Measurements from ENCODE around the gene TRIM63.
A peak's percentile ranks its signal among the peaks of the same experiment; 100 is the strongest.

The TRIM63 gene

DNA sequence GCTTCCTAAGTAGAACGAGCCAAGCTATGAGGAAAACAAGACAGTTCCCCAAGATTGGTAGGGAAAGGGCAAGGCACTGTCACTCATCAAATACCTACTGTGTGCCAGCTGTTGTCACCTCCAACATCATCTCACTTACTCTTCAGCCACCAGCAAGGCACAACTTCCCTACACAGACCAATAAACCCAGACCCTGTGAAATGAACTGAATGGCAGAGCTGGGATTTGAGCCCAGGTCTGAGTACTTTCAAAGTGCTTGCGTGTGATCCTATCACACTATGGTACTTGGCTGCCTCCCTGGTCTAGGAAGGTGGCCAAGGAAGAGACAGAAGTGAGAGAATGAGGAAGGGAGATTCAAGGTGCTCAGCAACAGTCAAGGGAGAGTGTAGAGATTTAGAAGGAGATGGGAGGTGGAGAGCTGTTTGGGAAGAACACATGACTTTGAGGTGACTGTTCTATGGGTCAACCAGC, 16.7 kb upstream of the TRIM63 start:
- no peak for DNase-seq

DNA sequence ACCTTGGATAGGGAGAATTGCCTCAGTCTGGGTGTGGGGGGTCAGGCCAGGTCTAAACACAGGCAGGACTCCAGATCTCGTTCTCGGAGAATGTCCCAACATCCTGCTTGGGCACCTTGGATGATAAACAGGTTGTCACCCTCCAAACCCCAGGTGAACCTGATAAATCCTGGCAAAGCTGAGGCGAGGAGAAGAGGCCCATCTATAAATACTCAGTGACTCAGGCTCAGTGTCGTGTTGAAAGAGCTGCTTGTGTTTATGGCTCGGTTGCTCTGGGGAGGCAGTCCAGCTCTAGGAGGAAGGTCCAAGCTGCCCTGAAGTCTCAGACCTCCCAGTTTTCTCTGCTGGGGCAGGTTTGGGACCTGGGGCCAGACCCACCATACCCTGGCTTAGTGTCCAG, 15.8 kb upstream of the TRIM63 start:
- DNase-seq: no peak

DNA sequence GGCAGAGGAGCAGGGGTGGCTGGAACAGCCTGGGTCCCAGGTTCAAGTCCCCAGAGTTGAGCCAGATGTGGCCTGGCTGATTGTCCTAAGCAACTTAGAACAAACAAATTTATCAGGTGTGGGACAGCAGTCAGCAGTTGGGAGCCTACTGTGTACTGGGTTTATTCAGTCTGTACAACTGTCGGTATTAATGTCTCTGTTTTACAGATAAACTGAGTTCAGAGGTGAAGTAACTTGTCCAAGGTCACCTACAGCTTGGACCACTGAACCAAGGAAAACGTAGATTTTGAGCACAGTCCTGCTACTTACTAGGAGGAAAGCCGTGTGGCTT, 14.6 kb upstream of the TRIM63 start:
- DNase-seq: no peak

DNA sequence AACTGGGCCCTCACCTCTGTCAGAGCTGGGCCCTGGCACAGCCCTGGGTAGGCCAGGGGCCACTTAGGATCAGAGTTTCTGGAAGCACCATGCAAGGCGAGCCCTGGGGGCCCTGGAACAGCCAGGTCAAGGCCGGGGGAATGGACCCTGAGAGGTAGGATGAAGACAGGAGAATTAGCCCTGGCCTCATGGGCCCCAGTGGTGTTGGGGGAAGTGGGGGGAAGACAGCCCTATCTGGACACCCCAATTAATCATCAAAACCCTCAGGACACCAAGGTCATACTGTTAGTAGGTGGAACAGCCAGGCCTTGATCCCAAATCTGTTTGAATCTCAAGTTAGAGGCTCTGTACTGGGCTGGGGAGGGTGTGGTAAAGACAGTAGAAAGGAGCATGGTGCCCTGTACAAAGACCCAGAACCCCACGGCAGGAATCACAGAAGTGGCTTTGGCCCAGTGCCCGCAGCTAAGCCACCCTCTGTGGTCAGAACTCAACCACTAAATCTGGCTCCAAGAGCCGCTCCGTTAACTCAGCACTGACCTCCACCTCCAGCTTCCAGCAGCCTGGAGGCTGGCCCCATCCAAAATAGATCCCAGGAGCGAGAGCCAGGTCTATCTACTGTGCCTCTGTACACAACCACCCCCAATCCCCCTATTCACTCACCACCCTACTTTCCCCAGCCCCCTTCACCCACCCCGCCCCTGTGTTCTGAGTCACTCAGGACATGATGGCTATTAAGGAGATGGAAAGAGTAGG, 14.0 kb upstream of the TRIM63 start:
- DNase-seq: no peak

DNA sequence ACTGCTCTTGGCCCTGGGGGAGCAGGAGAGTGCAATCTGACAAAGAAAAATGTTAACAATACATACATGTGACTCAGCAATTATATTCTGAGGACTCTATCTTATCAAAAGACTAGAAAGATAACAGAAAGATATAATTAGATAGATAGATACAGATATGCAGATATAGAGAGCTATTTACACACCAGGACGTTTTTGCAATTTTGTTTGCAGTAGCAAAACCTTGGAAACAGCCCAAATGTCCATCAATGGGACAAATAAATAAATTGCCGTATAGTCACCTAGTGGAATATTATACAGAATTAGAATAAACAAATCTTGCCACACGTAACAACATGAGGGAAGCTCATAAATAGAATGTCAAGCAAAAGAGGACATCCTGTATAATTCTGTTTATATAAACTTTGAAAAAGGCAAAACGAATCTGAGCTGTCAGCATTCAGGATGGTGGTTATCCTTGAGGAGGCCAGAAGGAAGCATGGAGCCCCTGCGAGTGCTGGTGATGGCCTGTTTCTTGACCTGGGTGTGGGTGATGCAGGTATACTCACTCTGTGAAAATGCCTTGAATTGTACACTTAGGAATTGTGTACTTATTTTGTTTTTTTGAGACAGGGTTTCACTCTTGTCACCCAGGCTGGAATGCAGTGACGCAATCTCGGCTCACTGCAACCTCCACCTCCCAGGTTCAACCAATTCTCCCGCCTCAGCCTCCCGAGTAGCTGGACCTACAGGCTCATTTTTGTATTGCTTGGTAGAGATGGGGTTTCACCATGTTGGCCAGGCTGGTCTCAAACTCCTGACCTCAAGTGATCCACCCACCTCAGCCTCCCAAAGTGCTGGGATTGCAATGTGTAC, 12.8 kb upstream of the TRIM63 start:
- DNase-seq: no peak

DNA sequence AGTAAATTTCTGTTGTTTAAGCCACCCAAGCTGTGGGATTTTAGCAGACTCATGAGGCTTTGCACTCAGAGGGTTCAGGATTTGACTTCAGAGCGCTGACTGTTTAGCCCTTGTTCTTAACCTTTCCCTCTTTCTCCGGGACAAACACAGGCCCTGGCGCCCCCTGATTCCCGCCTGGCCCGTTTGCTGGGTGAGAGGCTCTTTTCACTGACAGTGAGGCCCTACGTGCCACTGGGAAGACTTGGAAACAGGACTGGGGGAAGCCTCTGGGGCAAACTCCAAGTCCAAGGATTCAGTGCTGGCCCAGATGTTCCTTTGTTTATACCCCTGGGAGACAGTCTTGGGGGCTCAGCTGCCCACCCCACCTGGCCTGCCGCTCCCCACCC, 11.7 kb upstream of the TRIM63 start:
- DNase-seq: no peak

DNA sequence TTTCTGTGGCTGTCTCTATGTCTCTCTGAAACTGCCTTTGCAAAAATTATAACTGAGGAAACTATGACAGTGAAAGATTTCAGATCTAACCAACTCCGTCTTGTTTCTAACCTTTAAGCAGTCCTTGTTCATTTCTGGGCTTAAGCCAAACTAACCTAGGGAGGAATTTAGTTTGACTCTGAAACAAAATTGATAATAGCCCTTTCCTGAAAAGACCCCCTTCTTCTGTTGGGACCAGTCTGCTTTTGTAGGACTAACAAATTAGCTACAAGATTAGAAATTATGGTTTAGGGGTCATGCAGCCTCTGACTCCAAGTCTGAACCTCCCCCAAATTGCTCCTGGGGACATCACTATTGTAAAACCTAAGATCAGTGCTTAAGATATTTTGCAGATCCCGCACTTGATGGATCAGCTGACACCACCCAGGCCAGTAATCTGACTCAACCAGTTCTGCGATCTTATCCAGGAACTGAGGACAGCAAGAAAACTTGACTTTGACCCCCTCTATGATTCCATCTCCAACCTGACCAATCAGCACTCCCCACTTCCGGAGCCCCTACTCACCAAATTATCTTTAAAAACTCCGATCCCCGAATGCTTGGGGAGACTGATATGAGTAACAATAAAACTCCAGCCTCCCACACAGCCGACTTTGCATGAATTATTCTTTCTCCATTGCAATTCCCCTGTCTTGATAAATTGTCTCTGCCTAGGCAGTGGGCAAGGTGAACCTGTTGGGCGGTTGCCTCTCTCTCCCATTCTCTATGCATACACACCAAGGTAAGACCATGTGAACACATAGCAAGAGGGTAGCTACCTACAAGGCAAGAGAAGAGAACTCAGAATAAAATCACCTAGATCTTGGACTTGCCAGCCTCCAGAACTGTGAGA, 11.1 kb upstream of the TRIM63 start:
- DNase-seq: no peak

DNA sequence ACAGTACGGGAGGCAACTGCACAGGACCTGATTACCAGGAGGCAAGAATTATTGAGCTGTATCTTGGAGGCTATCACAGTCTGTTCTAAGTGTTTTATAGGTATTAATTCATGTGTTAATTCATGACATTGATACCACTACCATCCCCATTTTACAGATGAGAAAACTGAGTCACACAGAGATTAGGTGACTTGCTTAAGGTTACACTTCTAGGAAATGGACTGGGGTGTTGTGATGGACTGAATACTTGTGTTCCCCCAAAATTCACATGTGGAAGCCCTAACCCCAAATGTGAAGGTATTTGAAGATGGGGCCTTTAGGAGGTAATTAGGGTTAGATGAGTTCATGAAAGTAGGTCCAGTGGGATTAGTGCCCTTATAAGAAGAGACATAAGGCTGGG, 10.1 kb upstream of the TRIM63 start:
- no peak for DNase-seq

DNA sequence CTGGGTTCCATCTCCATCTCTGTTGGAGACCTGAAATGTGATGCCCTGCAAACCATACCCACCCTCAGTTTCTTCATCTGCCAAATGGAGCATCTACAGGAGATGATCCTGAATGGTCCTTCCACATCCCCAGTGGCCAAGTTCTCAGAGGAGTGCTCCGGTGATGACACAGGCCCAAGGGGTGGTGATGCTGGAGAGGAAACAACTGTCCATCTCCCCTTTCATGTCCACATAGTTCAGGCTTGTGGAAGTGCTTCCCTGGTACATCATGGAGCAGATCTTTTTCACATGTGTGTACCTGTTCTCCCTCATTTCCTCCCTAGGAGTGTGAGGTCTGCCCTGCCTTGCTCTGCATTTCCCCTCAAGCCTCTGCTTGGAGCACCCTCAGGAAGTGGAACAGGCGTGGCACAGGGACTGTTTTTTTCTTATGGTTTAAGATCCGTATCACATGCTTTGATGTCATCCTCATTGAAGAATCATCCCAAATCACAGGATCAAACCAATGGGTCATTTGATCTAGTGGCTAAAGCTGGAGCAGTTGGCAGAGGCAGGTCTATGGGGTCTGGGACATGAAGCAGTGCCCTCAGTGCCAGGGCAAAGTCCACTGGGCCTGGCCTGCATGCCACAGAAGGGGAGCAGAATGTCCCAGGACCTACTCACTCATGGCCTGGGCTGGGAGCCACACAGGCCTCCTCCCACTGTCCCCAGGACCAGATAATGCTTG, 8.2 kb upstream of the TRIM63 start:
- DNase-seq: peak in 1 of 2 donors; percentile 27

DNA sequence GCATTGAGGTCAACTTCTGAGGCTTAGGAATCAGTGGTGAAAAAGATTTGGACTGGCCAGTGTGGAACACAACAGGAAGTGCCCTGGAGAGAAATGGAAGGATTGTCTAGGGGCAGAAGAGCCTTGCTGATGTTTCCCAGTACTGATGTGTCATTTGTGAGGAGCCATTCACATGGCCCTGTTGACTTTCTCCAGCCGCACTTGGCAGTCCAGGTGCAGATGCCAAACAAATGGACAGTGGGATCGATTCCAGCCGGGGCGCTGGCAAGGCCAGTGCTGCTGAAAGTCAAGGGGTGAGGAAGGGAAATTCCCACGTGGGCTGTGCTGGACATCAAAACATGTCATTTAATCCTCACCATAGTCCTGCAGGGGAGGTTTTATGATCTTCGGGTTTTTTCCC, 4.9 kb upstream of the TRIM63 start:
- DNase-seq: no peak

DNA sequence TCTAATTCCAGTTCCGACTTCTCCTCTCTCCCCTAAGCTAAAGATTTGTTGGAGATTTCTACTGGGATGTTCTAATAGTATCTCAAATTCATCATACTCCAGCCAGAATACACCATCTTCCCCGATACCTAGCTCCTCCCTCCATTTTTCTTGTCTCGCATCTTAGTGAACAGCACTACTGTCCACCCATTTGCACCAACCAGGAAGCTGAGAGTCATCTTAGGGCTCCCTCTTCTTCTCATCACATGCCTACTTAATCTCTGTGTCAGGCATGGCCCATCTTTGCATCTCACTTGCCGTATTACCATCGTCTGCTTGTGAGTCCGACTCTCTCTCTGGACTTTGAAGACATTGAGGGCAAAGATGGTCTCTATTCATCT, 3.5 kb upstream of the TRIM63 start:
- DNase-seq: no peak

DNA sequence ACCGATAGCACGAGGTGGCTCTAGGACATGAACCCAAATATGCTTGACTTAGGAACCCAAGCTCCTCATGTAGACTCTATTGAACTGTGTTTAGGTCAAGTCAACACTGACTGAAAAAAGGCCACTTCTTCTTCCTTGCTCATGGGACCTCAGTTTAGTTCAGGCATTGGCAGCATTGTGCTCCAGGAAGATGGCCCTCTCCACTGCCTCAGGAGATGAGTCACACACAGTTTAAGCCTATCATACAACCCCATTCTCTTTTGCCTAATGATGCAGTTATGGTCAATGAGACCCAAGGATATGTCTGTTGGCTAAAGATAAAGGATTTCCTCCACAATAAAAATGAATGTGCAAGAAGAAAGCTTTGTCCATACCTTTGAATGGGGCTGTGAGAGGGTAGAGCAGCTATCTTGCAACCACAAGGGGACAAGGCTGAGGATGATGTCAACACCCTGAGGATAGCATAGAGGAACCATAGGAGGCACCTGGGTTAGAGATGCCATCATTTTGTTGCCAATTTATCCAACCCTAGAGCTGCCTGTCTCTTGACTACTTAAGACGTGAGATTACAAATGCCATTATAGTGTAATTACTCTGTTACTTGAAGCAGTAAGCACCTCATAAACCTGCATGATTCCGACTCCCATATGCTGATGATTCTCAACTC, 3.0 kb upstream of the TRIM63 start:
- DNase-seq: no peak

DNA sequence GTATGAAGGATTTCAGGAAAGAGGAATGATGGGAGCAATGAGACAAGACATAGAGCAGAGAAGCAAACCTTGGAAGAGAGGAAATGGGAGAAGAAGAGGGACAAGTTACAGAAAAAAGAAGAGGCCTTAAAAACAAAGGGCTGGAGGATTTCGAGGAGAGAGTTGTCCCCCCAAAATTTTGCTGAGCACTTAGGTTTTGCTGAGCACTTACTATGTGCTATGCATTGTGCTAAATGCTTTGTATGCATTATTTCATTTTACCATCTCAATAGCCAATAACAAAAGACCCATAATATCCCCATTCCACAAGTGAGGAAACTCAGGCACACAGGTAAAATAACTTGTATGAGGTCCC, 2.5 kb upstream of the TRIM63 start:
- DNase-seq: no peak

DNA sequence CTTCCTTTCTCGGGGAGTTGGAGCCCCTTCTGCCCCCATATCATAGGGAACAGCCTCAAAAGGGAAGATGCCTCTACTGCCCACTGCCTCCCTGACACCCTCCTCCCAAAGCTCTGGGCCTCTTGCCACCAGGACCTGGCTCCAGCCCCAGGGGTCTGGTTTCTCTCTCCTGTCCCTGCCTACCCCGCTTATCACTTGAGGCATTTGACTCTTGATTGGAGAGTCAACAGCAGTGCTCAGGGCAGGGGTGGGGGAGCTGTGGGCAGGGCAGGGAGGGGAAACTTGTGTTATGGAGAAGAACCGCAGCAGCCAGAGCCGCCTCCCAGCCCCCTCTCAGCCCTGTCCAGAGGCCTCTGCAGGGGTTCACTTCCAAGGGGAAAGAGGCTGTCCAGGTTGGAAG, 573 bp downstream of the TRIM63 start:
- no peak for DNase-seq

DNA sequence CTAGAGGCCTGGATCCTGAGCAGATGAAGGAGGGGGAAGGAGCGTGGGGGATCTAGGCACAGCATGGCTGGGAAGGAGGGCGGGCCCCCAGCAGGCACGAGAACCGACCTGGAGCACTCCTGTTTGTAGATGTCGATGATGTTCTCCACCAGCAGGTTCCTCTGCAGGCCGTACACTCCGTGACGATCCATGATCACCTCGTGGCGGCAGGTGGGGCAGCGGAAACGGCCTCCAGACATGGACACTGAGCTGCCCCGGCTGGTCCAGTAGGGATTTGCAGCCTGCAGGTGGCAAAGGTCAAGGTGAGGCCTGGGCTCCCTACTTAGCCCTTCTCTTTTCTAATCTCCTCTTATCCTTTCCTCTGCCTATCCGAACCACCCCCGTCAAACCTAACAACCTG, 1.3 kb downstream of the TRIM63 start:
- DNase-seq: no peak

DNA sequence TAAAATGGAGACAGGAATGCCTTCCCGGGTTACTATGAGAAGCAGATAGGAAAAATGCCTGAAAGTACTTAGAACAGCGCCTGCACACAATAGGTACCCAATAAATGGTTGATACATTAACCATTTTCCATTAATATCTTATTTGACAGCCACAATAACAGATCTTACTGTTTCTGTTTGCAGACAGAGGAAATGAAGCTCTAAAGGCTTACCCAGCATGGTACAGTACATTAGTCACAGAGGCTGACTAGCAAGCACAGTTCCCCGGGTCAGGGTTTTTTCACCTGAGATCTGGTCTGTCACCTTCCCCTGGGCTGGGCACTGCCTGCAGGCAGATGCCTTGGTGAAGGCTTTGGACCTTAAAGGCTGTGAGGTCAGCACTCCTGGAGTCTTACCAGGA, 2.9 kb downstream of the TRIM63 start:
- DNase-seq: no peak

DNA sequence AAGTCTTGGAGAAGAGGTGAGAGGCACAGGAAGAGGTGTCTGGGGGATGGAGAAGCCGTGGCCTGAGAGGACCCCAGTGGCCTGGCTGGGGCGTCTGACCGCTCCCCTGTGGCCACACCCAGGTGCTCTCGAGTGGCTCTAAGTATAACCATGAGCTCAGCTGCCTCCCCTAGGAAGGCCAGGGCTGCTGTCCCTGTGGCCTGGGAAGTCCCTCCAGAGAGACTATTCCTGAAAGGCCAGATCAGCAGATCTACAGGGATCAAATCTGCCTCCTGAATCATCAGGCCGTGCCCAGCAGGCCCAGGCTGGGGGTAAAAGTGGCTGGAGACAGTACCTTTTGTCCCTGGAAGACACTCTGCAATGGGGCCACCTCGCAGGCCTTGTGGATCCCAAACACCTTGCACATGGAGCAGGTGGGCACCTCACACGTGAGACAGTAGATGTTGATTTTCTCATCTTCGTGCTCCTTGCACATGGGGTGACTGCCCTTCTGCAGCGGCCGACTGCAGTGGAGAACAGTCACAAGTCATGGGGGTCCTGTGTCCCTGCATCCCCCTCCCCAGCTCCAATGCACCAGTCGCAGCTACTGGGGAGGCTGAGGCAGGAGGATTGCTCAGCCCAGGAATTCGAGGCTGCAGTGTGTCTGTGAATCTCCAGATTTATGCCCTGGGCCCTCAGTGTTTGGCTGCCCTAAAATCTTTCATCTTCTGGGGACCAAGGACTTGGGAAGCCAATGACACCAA, 6.4 kb downstream of the TRIM63 start:
- no peak for DNase-seq

DNA sequence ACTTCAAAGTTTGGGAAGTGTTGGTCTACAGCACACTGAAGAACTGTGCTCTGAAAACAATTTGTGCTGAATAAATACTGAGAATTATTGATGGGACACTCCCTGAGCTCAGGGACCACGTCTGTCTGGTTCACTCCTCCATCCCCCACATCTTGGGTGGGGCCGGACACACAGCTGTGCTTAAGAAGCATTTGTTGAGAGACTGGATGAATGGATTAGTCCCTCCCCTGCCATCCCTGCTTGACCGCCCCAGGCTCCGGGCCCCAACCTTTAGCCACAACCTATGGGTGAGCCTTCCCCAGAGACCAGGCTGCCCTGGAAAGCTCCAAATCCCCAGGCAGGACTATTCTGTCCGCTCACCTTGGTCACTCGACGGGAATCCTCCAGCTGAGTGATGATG, 7.5 kb downstream of the TRIM63 start:
- DNase-seq: no peak

DNA sequence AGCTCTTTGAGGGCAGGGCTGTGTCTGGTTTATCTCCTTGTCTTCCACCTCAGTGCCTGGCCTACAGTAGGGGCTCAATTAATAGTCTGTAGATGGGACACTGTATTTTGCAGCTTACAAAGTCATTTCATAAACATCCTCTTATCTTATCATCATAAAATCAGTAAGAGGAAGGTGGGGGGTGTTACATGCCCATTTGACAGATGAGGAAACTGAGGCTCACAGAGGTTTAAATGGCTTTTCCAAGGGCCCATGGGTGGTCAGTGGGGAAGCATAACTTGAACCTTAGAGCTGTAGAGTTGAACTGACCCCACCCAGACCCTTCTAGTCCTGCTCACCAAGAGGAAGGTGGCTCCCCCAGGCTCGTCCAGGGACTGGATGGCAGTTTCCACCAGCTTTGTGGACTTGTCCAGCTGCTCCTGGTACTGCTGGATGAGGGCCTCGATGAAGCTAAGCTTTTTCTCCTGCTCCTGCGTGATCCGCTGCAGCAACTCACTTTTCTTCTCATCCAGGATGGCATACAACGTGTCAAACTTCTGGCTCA, 9.3 kb downstream of the TRIM63 start:
- DNase-seq: no peak

DNA sequence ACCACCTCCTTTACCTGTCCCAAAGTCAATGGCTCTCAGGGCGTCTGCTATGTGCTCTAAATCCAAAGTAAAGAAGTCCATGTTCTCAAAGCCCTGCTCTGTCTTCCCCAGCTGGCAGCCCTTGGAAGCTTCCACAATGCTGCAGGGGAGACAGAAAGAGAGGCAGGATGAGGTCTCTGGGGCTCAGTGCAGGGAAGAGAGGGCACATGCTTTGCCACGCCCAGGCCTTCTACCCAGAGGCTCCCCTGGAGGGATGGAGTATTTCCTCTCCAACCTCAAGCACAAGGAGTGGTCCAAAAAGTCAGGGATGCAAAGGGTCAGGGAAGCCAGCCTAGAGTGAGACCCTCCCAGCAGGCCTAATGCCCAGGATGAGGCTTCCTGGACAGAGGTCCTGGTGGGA, 10.2 kb downstream of the TRIM63 start:
- DNase-seq: no peak

DNA sequence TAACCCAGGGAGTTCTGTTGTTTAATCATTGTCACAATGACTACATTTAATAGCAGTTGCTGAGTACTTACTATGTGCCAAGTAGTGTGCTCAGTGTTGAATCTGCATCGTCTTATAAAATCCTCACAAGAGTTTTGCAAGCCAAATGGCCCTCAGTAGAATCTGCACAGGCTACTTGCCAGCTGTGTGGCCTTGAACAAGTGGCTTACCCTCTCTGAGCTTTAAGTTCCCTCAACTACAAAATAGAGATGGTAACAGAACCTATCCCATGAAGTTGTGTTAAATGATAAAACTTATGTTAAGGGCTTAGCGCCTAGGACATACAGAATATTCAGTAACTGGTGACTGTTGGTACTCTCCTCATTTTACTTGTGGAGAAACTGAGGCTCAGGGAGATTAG, 12.4 kb downstream of the TRIM63 start:
- no peak for DNase-seq
